Stimulated activated naive B cell treated with anti-CD40 and anti-IgM and Interleukin-4, amounts not matched to agents 10 μg/mL and 1 μg/mL and 100 μg/mL, for 72 hours (primary cell): Measurements from ENCODE around the gene CLIC6.

ENCODE experiments used
- ATAC-seq, 2 donors: fragments of 150-1000 bp; cut with Tn5 transposase; replicated peaks; 2 replicates each; pipeline ENCODE4 v1.10.0; 2021; ENCODE audit warnings: moderate library complexity in 1 of 2
- DNase-seq: peaks from one replicate; pipeline ENCODE4 v3.0.0; 2021
- H3K27ac Mint-ChIP-seq: one replicate; pipeline ENCODE4 v1.8.0; 2022; ENCODE audit warnings: mild to moderate bottlenecking, mixed read lengths
- H3K27me3 Mint-ChIP-seq, 2 donors: one replicate each; pipeline ENCODE4 v1.8.0; 2022; ENCODE audit warnings: mixed read lengths in 2 of 2
- H3K36me3 Mint-ChIP-seq, 2 donors: one replicate each; pipeline ENCODE4 v1.8.0; 2022; ENCODE audit warnings: mixed read lengths in 2 of 2, mild to moderate bottlenecking in 1 of 2
- H3K4me1 Mint-ChIP-seq, 2 donors: one replicate each; pipeline ENCODE4 v1.8.0; 2022; ENCODE audit warnings: mixed read lengths in 2 of 2, mild to moderate bottlenecking in 1 of 2
- H3K4me3 Mint-ChIP-seq, 2 donors: one replicate each; pipeline ENCODE4 v1.8.0; 2022; ENCODE audit warnings: mild to moderate bottlenecking in 2 of 2, mixed read lengths in 2 of 2, moderate library complexity in 1 of 2
- H3K9me3 Mint-ChIP-seq, 2 donors: one replicate each; pipeline ENCODE4 v1.8.0; 2022; ENCODE audit warnings: mixed read lengths in 2 of 2, mild to moderate bottlenecking in 1 of 2

CLIC6 gene

DNA sequence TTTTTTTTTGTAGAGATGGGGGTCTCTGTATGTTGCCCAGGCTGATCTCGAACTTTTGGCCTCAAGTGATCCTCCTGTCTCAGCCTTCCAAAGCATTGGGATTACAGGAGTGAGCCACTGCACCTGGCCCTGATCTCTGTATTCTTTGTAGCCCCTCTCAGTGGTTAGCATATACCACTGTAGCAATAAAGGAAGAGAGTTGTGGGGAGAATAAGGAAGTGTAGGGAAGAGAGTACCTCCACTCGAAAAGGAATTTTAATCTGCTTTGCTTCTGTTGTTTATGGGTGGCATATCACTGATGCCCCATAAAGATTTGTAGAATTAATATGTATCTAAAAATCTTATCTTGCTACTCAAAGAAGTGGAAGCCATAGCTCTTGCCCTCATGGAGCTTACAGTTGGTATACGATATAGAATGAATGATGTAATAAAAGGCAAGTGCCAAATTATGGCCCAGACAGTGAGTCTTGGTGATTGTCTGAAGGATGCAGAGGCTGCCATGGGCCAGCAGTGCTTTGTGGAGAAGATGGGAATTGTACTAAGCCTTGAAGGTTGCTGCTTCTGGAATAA is 96.0 kb downstream of the CLIC6 start:
- Mint-ChIP-seq H3K36me3 (no peaks in the 10 kb centered on the region), H3K9me3 (peaks cover 0 to 2% of the 10 kb centered on the region in 2 donors), H3K27ac (no peak overlapping the region), H3K4me1 (no peaks in the 10 kb centered on the region), H3K27me3 (peaks cover 0 to 7% of the 10 kb centered on the region in 2 donors), H3K4me3 (no peak overlapping the region)
- ATAC-seq, result no peak
- DNase-seq, result no peak

DNA sequence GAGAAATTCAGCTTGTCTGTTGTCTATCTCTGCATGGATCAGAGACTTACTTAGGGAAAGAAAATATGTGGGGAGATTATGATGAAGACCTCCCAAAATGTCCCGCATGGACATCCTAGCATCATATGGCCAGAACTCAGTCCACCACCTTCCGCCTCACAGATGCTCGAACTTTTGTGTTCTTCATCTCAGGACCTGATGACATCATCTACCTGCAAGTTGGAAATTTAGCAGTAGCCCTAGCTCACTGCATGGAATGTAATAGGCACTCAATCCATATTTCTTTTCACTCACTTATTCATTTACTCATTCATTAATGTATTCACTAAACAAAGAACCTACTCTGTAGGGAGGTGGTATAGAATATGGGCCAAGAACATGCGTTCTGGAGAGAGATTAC is 96.8 kb downstream of the CLIC6 start:
- Mint-ChIP-seq H3K9me3 (peaks cover 0 to 2% of the 10 kb centered on the region in 2 donors), H3K4me3 (no peak overlapping the region), H3K4me1 (no peaks in the 10 kb centered on the region), H3K36me3 (no peaks in the 10 kb centered on the region), H3K27ac (no peak overlapping the region), H3K27me3 (peaks cover 0 to 7% of the 10 kb centered on the region in 2 donors)
- DNase-seq (no peak), ATAC-seq (no peak)

DNA sequence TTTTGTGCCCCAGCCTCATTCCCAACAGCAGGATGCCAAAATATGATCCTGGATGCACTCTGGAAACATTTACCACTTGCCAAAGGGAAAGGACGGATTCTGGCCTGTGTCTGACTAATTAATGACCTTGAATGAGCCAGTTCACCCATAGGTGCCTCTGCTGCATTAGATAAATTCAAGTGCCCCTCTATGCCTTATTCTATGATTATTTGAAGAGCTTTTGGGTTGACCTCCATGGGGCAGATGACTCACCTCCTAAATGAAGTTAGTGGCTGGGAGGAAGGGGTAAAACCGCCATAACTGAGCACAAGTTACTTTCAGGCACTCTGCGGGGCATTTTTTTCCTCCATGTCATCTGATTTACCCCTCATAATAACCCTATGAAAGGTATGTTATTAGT is 98.1 kb downstream of the CLIC6 start:
- DNase-seq, result no peak
- Mint-ChIP-seq H3K9me3 (peaks cover 0 to 2% of the 10 kb centered on the region in 2 donors), H3K4me1 (no peaks in the 10 kb centered on the region), H3K36me3 (no peaks in the 10 kb centered on the region), H3K27me3 (peaks cover 0 to 7% of the 10 kb centered on the region in 2 donors), H3K27ac (no peak overlapping the region), H3K4me3 (no peak overlapping the region)
- ATAC-seq, result no peak
